NCI-H460 (cell line): Measurements from ENCODE around the gene PEX6. TPM values are rescaled to one million over a fixed set of nuclear protein-coding genes. Genes with fewer than 3 reads are reported as not detected.
"Not testable (repeated sequence)": the region's sequence is repeated elsewhere in the genome, so short reads cannot be mapped to it uniquely, and the experiment has no call there.

Source experiments
- DNase-seq: peaks from one replicate; pipeline ENCODE4 v3.0.0-alpha.2; 2016; ENCODE audit warnings: low read depth; ENCODE audit errors: extremely low read depth
- total RNA-seq: library from RNA; depleted of rRNA; stranded (reverse); fragments of >200 nt; shearing (Covaris generic); gene quantifications from 2 replicates; pipeline ENCODE4 v1.2.3, GENCODE V29; 2014

The PEX6 gene
- total RNA-seq, 1 experiment from 2014 or later: 22.2 TPM

- no peak for DNase-seq
These were observed 11.8 kb downstream of the PEX6 start for GRCh38 chr6:42967228-42967627.

DNA sequence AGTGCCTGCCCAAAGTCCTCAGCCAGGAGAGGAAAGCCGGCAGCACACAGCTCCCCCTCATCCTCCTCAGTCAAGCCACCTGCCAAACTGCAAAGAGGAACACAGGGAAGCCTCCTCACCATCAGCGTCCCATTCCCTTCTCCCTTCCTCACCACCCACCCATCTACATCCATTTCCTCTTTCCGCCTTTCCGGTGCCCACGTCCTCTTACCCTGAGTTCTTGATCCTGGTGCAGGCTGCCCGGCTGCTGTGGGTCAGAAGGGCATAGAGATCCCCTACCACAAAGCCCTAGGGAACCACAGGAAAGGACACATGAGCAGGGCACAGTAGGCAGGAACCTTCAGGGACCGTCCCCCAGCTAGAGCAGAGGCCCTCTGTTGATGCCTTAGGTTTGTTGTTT, 12.4 kb downstream of the PEX6 start:
- DNase-seq: no peak

GRCh38 chr6:42963855-42964605, 15.0 kb downstream of the PEX6 start:
- DNase-seq: no peak

- no peak for DNase-seq
These were observed 15.7 kb downstream of the PEX6 start for GRCh38 chr6:42963179-42963854.

- DNase-seq: no peak
These were observed 16.3 kb downstream of the PEX6 start for GRCh38 chr6:42962502-42963178.

DNA sequence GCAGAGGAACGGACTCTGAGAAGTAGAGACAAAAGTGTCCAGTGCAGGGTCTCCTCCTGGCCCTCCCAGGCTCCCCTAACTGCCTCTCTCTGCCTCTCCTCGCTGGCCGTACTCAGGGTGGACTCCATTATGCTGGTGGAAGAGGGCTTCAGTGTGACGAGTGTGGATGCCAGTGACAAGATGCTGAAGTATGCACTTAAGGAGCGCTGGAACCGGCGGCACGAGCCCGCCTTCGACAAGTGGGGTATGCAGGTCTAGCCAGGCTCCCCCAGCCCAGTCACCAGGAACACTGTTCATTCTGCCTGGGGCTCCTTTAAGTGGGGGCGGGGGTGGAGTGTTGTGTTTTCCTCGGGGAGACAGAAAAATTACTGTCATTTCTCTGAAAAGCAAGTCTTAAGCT, 16.9 kb downstream of the PEX6 start:
- no peak for DNase-seq

- DNase-seq: no peak
These were observed 17.9 kb downstream of the PEX6 start for GRCh38 chr6:42961020-42961470.

- no peak for DNase-seq
These were observed 18.6 kb downstream of the PEX6 start, which contains the start of gene GNMT for GRCh38 chr6:42960243-42961019. Gene GNMT (plus strand): TSS chr6:42960754. CDS start chr6:42960768, 14 bp downstream.

DNA sequence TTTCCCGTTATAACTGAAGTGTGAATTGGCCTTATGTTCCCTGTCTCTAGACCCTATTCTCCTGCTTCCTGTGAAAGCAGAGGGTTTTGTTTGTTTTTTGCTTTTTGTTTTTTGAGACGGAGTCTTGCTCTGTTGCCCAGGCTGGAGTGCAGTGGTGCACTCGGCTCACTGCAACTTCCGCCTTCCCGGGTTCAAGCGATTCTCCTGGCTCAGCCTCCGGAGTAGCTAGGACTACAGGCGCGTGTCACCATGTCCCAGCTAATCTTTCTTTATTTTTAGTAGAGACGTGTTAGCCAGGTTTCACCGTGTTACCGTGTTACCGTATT, 19.1 kb downstream of the PEX6 start:
- DNase-seq: no peak

DNA sequence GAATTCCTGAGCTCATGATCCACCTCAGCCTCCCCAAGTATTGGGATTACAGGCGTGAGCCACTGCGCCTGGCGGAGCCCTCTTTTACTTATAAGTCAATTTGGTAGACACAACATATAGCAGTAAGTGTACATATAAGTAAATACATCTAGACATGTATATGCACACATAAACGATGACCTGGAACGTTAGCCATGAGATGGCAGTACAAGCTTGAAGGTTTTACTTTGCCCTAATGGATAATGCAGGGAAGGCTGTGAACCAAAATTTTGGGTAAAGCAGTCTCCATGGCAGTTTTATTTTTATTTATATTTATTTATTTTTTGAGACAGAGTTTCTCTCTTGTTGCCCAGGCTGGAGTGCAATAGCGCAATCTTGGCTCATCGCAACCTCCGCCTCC, 20.9 kb downstream of the PEX6 start:
- no peak for DNase-seq

- DNase-seq: not testable (repeated sequence)
These were observed 24.6 kb downstream of the PEX6 start for GRCh38 chr6:42954405-42954804.

DNA sequence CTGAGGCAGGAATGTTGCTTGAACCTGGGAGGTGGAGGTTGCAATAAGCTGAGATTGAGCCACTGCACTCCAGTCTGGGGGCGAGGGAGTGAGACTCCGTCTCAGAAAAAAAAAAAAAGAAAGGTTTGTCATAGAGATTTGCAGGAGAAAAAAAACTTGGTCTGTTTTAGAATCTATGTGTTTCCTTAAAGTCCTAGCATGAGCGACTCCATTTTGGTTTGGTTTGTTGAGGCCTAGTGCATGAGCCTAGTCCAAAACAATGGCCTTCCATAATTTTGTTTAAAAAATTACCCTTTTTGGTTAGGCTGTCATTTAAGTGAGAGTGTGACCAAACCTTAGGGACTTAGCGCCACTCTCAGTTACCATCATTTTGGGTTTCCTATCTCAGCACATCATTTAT, 26.6 kb downstream of the PEX6 start:
- DNase-seq: no peak

GRCh38 chr6:42947950-42948349, 31.0 kb downstream of the PEX6 start:
- DNase-seq: no peak

DNA sequence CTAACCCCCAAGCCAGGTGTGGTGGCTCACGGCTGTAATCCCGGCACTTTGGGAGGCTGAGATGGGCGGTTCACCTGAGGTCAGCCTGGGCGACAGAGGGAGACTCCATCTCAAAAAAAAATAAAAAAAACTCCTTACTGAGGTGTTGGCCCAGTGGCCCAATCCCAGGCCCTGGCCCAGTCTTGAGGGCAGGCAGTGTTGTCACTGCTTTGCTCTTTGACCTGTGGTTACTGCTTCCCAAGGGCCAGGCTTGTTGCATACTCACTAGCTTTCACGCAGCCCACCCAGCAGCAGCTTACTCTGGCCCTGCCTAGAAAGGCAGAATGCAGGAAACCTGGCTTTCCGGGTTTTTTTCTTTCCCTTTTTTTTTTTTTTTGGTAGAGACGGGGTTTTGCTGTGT, 36.5 kb downstream of the PEX6 start:
- DNase-seq: no peak

- DNase-seq: not testable (repeated sequence)
These were observed 37.6 kb downstream of the PEX6 start for GRCh38 chr6:42941356-42941755.

- DNase-seq: no peak
These were observed 38.4 kb downstream of the PEX6 start for GRCh38 chr6:42940493-42941045.

DNA sequence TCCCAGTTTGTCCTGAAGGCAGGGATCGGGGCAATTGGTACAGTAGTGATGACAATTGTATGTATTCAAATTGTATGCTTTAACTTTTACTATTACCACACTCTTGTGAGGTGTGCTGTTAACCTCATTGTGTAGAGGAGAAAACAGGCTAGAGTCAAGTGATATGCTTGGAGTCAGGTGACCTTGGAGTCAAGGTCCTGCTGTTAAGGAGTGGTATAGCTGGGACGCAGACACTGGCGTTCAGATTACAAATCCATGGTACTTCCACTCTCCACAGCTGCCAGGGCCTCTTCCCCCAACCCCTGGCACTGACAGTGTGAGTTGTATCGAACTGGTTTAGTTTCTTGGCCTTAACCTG, 39.2 kb downstream of the PEX6 start:
- no peak for DNase-seq

GRCh38 chr6:42938987-42939809, 39.8 kb downstream of the PEX6 start:
- no peak for DNase-seq

DNA sequence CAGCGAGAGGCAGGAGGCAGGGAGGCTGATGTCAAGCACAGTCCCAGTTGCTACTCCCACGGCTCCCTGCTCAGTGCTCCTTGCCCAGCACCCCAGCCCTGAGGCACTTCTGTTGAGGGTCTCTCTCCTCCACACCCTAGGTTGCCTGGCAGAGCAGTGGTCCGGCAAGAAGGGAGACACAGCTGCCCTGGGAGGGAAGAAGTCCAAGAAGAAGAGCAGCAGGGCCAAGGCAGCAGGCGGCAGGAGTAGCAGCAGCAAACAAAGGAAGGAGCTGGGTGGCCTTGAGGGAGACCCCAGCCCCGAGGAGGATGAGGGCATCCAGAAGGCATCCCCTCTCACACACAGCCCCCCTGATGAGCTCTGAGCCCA, 40.6 kb downstream of the PEX6 start:
- no peak for DNase-seq
